ENCODE data around the gene HAPSTR1. TPM values are rescaled to one million over a fixed set of nuclear protein-coding genes. Genes with fewer than 3 reads are reported as not detected.

Gene HAPSTR1
- total and polyA plus RNA-seq, 4 donors, result 6.5 to 46.5 (median 17.7) TPM

DNA sequence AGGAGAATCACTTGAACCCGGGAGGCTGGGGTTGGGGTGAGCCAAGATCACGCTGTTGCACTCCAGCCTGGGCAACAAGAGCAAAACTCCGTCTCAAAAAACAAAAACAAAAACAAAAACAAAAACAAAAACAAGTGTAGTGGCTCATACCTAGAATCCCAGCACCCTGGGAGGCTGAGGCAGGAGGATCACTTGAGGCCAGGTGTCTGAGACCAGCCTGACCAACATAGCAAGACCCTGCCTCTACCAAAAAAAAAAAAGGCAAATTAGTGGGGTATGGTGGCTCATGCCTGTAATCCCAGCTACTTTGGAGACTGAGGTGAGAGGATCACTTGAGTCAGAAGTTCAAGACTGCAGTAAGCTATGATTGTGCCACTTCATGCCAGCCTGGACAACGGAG, 26.4 kb upstream of the HAPSTR1 start:
- no peak for DNase-seq (ENCODE audit: low spot score)
- Histone ChIP-seq H3K9me3 (ENCODE audit: control insufficient read depth in 4 of 4, low read length in 3 of 4) (no peaks in the 10 kb centered on the region), H3K27ac (ENCODE audit: low read depth in 1 of 2, low read length in 2 of 2) (no peak overlapping the region), H3K4me1 (ENCODE audit: control insufficient read depth in 4 of 4, insufficient read depth in 4 of 4, low read length in 3 of 4) (no peaks in the 10 kb centered on the region), H3K36me3 (ENCODE audit: control insufficient read depth in 4 of 4, insufficient read depth in 3 of 4, low read depth in 1 of 4, low read length in 3 of 4) (no peaks in the 10 kb centered on the region), H3K27me3 (ENCODE audit: control insufficient read depth in 4 of 4, insufficient read depth in 4 of 4, low read length in 3 of 4) (no peaks in the 10 kb centered on the region), H3K9ac (ENCODE audit: low read depth in 1 of 2, low read length in 2 of 2) (no peak overlapping the region), H3K4me3 (ENCODE audit: low read depth in 1 of 3, low read length in 3 of 3) (no peak overlapping the region)
- 88% methylated on average over 4 of the region's 4 CpGs for WGBS
- TF ChIP-seq FOXA1 (IDR thresholded peaks at IDR 0.05) (no peak), HNF4A (conservative IDR thresholded peaks at IDR 0.05) (no peak), NR2F2 (IDR thresholded peaks at IDR 0.05) (no peak), FOXA2 (IDR thresholded peaks at IDR 0.05) (no peak), SP1 (IDR thresholded peaks at IDR 0.05) (no peak), EGR1 (IDR thresholded peaks at IDR 0.05; ENCODE audit: low read depth in 2 of 2) (no peak), RXRA (IDR thresholded peaks at IDR 0.05) (no peak)

DNA sequence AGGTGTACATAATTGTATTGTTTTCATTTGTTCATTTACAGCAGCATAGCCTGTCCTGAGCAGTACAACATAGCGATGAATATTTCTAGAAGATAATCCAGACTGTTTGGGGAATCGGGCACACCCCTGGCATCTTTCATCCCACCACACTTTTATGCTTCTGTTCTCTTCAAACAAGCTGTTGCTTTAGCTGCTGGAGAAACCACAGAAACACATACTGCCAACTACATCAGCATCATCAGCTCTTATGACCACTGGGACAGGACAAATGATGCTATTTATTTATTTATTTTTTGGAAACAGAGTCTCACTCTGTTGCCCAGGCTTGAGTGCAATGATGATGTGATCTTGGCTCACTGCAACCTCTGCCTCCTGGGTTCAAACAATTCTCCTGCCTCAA, 22.6 kb upstream of the HAPSTR1 start:
- H3K4me3 ChIP-seq (ENCODE audit: low read depth in 1 of 3, low read length in 3 of 3), result no peak overlapping the region
- DNase-seq (ENCODE audit: low spot score), result no peak
- no peaks in the 10 kb centered on the region for H3K36me3 ChIP-seq (ENCODE audit: control insufficient read depth in 4 of 4, insufficient read depth in 3 of 4, low read depth in 1 of 4, low read length in 3 of 4)
- WGBS, result 98% methylated on average over 2 of the region's 2 CpGs
- TF ChIP-seq, protein P1, sequence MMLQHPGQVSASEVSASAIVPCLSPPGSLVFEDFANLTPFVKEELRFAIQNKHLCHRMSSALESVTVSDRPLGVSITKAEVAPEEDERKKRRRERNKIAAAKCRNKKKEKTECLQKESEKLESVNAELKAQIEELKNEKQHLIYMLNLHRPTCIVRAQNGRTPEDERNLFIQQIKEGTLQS (IDR thresholded peaks at IDR 0.05), result no peak
- no peak for TF ChIP-seq HNF4G (IDR thresholded peaks at IDR 0.05)
- no peaks in the 10 kb centered on the region for H3K4me1 ChIP-seq (ENCODE audit: control insufficient read depth in 4 of 4, insufficient read depth in 4 of 4, low read length in 3 of 4)
- no peaks in the 10 kb centered on the region for H3K27me3 ChIP-seq (ENCODE audit: control insufficient read depth in 4 of 4, insufficient read depth in 4 of 4, low read length in 3 of 4)
- H3K9ac ChIP-seq (ENCODE audit: low read depth in 1 of 2, low read length in 2 of 2), result no peak overlapping the region
- no peak overlapping the region for H3K27ac ChIP-seq (ENCODE audit: low read depth in 1 of 2, low read length in 2 of 2)
- H3K9me3 ChIP-seq (ENCODE audit: control insufficient read depth in 4 of 4, low read length in 3 of 4), result no peaks in the 10 kb centered on the region

DNA sequence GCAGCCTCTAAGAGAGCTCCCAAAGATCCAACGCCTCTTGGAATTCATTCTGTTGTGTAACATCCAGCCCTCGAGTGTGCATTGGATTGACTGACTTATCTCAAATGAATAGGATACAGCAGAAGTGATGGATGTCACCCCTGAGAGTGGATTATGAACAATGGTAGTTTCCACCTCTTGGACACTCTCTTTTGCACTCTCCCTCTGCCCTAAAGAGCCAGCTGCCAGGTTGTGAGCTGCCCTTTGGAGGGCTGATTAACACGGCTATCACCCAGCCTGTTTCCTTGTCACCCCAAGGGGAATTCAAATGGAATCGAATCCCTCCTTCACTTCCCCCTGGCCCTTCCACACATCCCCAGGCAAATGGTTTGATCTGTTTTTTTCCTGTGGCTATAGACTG, 21.2 kb upstream of the HAPSTR1 start:
- TF ChIP-seq, protein P1 (IDR thresholded peaks at IDR 0.05), result no peak
- TF ChIP-seq, protein P2, sequence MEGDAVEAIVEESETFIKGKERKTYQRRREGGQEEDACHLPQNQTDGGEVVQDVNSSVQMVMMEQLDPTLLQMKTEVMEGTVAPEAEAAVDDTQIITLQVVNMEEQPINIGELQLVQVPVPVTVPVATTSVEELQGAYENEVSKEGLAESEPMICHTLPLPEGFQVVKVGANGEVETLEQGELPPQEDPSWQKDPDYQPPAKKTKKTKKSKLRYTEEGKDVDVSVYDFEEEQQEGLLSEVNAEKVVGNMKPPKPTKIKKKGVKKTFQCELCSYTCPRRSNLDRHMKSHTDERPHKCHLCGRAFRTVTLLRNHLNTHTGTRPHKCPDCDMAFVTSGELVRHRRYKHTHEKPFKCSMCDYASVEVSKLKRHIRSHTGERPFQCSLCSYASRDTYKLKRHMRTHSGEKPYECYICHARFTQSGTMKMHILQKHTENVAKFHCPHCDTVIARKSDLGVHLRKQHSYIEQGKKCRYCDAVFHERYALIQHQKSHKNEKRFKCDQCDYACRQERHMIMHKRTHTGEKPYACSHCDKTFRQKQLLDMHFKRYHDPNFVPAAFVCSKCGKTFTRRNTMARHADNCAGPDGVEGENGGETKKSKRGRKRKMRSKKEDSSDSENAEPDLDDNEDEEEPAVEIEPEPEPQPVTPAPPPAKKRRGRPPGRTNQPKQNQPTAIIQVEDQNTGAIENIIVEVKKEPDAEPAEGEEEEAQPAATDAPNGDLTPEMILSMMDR (IDR thresholded peaks at IDR 0.05; ENCODE audit: low read depth, low read length, missing input control), result no peak
- TF ChIP-seq EGR1 (IDR thresholded peaks at IDR 0.05; ENCODE audit: low read depth in 2 of 2) (no peak), HNF4G (IDR thresholded peaks at IDR 0.05) (no peak), TAF1 (conservative IDR thresholded peaks at IDR 0.05) (no peak), NR2F2 (IDR thresholded peaks at IDR 0.05) (no peak), JUND (IDR thresholded peaks at IDR 0.05) (no peak), FOXA2 (IDR thresholded peaks at IDR 0.05) (no peak)
- TF ChIP-seq, protein P3, sequence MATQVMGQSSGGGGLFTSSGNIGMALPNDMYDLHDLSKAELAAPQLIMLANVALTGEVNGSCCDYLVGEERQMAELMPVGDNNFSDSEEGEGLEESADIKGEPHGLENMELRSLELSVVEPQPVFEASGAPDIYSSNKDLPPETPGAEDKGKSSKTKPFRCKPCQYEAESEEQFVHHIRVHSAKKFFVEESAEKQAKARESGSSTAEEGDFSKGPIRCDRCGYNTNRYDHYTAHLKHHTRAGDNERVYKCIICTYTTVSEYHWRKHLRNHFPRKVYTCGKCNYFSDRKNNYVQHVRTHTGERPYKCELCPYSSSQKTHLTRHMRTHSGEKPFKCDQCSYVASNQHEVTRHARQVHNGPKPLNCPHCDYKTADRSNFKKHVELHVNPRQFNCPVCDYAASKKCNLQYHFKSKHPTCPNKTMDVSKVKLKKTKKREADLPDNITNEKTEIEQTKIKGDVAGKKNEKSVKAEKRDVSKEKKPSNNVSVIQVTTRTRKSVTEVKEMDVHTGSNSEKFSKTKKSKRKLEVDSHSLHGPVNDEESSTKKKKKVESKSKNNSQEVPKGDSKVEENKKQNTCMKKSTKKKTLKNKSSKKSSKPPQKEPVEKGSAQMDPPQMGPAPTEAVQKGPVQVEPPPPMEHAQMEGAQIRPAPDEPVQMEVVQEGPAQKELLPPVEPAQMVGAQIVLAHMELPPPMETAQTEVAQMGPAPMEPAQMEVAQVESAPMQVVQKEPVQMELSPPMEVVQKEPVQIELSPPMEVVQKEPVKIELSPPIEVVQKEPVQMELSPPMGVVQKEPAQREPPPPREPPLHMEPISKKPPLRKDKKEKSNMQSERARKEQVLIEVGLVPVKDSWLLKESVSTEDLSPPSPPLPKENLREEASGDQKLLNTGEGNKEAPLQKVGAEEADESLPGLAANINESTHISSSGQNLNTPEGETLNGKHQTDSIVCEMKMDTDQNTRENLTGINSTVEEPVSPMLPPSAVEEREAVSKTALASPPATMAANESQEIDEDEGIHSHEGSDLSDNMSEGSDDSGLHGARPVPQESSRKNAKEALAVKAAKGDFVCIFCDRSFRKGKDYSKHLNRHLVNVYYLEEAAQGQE (IDR thresholded peaks at IDR 0.05), result no peak
- no peaks in the 10 kb centered on the region for H3K9me3 ChIP-seq (ENCODE audit: control insufficient read depth in 4 of 4, low read length in 3 of 4)
- no peaks in the 10 kb centered on the region for H3K4me1 ChIP-seq (ENCODE audit: control insufficient read depth in 4 of 4, insufficient read depth in 4 of 4, low read length in 3 of 4)
- H3K4me3 ChIP-seq (ENCODE audit: low read depth in 1 of 3, low read length in 3 of 3), result no peak overlapping the region
- H3K27ac ChIP-seq (ENCODE audit: low read depth in 1 of 2, low read length in 2 of 2), result no peak overlapping the region
- no peaks in the 10 kb centered on the region for H3K36me3 ChIP-seq (ENCODE audit: control insufficient read depth in 4 of 4, insufficient read depth in 3 of 4, low read depth in 1 of 4, low read length in 3 of 4)
- no peaks in the 10 kb centered on the region for H3K27me3 ChIP-seq (ENCODE audit: control insufficient read depth in 4 of 4, insufficient read depth in 4 of 4, low read length in 3 of 4)
- no peak for DNase-seq (ENCODE audit: low spot score)
- H3K9ac ChIP-seq (ENCODE audit: low read depth in 1 of 2, low read length in 2 of 2), result no peak overlapping the region
- 77% methylated on average over 4 of the region's 4 CpGs for WGBS

Measured in liver (tissue), 9 donors.